ENCODE results near the gene ALKBH3.

Gene ALKBH3

DNA sequence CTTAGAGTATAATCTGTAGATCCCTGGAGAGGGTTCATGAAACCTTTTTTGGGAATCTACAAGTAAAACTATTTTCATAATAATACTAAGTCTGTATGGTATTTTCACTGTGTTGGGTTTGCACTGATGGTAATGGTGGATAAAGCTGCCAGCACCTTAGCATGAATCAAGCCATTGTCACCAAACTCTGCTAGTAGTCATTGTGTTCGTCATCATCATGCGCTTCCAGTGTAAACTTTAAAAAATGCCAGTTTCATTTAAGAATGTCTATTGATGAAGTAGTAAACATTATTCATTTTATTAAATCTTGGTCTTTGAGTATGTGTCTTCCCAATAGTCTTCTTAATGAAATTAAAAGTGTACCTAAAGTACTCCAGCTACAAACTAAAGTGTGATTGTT, 15.0 kb downstream of the ALKBH3 start:
- DNase-seq (ENCODE audit: low spot score), result no peak

GRCh38 chr11:43898574-43898973, 17.9 kb downstream of the ALKBH3 start:
- DNase-seq (ENCODE audit: low spot score), result no peak

- DNase-seq (ENCODE audit: low spot score), result no peak
Observed at GRCh38 chr11:43899094-43899493, 18.5 kb downstream of the ALKBH3 start.

GRCh38 chr11:43901551-43901950, 20.9 kb downstream of the ALKBH3 start:
- DNase-seq (ENCODE audit: low spot score), result no peak

DNA sequence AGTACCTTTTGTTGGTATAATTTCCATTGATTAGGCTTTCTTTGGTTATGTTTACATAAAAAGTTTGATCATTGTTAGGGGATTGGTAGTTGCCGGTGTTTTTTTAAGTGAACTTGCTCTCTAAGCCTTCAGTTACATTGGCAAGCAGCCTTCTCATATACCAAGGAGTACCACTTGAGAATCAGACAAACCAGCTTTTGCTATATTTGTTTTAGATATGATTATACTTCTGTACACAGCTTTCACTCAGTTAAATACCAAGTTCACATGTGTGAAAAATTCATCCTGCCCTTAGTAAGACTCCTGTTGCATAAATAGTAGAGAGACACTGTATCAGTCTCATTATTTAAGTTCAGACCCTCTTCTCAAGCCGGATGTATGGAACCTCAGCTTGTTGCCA, 22.4 kb downstream of the ALKBH3 start:
- DNase-seq (ENCODE audit: low spot score), result no peak

GRCh38 chr11:43903969-43904368, 23.3 kb downstream of the ALKBH3 start:
- DNase-seq (ENCODE audit: low spot score), result no peak

DNA sequence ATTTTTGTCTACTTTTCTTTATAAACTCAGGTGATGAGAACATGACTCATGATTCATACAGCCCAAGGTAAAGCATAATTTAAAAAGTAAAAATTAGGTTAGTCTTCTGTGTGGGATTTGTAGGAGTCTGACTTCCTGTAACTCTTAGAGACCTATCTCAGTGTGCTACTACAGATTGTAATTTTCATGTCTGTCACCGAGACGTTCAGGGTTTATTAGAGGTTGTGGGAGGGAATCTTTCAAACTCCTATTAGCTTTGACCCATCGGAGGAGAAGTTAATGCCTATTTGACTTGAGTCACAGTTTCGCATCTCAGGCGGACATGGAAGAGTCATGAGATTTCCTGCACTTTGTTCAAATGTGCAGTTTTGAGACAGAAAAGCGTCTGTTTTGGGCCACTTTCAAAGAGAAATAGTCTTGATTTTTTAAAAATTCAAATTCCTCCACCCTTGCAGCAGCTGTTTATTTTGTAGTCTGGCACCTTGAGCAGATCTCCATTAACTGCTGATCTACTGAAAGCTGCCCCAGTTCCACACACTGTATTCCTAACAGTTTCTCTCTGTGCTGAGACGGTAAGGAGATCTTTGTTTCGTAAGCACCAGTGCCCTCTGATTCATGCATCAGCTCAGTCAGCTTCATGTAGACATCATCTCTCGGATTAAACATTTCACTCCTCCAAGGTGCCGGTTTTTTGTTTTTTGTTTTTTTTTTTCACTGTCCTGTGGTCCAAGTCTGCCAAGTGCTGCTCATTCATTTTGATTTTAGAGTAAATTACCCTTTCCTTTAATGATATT, 24.3 kb downstream of the ALKBH3 start:
- no peak for DNase-seq (ENCODE audit: low spot score)

GRCh38 chr11:43905813-43906241, 25.2 kb downstream of the ALKBH3 start:
- no peak for DNase-seq (ENCODE audit: low spot score)

DNA sequence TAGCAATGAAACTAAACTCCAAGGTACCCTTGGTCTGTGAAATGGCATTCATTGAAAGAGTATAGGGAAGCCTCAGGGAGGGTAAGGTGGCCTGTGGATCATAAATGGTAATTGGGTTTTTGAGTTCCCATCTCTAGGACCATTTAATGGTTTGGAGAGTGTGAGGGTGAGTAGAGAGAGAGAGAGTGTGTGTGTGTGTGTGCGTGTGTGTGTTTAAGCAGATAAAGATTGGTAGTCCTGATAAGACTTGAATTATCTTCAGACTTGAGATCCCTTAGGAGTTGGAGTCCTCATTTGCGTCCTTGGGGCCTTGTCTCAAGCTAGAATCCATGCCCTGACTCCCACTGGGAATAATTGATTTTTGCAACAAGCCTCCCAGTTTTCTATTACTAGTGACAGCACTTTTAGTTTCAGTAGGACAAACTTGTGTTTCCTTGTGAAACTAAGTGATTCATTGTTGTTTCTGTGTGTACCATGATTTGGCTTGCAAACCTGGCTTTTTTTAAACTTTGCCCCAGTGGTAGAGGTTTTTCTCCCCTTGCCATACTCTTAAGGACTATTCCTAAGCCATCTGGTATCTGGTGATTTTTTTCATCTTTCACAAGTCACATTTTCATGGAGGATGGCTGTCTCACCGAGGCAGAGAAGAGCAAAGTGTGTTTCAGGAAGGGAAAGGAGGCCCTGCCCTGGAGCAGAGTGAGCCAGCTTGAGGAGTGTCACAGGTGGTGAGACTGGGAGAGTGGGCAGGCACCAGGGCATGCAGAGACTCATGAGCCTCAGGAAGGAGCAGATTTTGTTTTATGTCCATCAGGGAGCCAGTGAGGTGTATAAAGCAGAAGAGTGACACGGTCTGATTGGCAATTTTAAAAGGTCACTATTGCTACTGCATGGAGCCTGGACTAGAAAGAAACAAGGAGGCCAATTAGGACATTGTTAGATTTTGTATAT, 26.7 kb downstream of the ALKBH3 start:
- DNase-seq (ENCODE audit: low spot score), result no peak

GRCh38 chr11:43908191-43908590, 27.6 kb downstream of the ALKBH3 start:
- no peak for DNase-seq (ENCODE audit: low spot score)

GRCh38 chr11:43908683-43909082, 28.1 kb downstream of the ALKBH3 start:
- DNase-seq (ENCODE audit: low spot score), result no peak

DNA sequence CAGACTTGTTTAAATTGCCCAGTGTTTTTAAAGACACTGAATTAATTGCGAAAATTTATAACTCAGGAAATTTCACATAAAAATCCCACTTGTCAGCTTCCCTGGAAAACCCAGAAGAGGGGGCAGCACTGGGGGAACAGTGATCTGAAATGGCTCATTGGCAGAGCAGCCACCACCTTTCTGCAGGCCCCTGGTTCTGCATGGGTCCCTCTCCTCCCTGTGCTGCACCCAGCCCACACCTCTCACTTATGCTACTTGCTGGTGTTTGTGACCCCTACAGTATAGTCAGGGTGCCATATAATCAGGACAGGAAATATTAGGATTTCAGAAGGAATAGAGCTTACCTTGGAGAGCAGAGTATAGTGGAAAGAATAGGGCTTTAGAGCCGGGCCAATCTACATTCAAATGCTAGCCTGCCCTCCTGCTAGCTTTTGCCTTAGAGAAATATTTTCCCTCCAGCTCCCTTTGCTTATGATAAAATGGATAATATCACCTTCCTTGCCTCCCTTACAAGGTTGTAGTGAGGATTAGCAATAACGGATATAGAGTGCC, 33.3 kb downstream of the ALKBH3 start:
- DNase-seq (ENCODE audit: low spot score), result no peak

- no peak for DNase-seq (ENCODE audit: low spot score)
Observed at GRCh38 chr11:43914466-43914865, 33.8 kb downstream of the ALKBH3 start.

GRCh38 chr11:43916621-43917020, 36.0 kb downstream of the ALKBH3 start:
- no peak for DNase-seq (ENCODE audit: low spot score)

- DNase-seq (ENCODE audit: low spot score), result no peak
Observed at GRCh38 chr11:43917851-43918250, 37.2 kb downstream of the ALKBH3 start.

DNA sequence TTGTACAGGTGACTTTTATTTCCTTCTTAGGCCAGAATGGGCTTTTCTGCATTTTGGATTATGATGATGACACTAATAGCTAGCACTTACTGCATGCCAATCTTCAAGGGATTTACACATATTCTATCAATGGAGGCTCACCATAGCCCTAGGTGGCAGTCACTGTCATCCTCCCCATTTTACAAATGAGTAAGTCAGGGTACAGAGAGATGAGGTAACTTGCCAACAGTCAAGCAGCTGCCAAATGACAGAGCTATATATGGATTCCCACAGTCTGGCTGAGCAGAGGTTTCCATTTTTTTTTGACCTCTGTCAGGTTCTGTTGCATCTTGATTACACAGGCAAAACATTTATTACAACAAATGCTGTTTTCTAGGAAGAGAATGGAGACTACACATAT, 38.0 kb downstream of the ALKBH3 start:
- no peak for DNase-seq (ENCODE audit: low spot score)

DNA sequence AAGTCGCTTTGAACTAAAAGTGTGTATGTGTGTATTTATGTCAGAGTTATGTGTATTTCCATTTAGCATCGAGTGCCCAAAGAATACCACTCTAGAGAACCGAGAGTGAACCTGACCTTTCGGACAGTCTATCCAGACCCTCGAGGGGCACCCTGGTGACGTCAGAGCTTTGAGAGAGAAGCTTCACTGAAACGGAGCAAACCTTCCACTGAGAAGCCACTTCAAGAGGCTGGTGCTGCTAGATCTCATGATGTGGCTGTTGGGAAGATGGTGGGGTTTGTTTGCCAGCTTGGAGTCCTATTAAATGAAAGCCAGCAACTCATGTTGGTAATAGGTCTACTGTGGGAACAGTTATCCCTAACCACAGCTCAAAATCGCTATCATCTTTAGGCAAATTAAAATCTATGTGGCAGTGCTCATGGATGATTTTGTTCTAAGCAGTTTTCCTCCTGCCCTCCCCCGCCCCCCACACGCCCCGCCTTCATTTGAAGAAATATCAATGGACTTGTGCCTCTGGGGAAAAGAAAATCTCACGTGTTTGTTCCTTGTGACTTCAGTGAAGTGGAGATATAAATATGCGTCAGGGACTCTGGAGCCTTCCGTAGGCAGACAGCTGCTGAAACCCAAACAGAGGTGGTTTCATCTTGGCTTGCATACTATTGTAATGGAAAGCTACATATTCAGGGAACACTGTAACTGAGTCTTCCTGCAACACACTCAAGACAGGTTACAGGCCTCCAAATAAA, 39.4 kb downstream of the ALKBH3 start:
- no peak for DNase-seq (ENCODE audit: low spot score)

GRCh38 chr11:43920598-43921419, 40.2 kb downstream of the ALKBH3 start:
- DNase-seq (ENCODE audit: low spot score), result no peak

DNA sequence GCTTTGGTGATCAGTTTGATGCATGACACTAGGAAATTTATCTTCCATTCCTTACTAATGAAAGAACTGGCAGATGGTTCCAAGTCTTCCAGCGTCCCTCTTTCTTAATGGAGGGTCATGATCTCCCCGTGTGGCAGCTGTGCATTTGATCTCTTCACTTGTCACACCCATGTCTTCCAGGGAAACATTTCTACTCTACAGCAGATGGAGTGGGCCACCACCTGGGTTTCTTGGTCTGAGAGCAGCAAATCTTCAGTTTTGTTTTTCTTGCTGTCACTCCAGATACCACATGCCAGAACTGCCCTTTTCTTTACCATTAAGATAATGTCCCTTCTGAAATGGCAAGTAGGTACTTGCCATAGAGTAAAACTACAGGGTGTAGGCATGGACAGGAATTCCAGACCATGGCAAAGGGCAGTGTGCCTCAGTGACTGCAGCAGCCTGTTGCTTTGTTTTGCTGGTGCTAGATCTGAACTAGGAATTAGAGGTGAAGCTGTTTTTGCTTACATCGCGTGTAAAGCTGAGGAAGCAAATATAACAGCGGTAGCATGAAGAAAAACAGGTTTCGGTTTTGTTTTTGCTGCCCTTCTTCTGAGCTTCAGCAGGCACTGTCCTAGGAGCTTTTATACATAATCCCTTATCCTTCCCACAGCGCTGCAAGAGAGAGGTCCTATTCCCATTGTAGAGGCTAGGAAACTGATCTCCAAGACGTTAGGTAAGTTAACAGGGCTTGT, 41.1 kb downstream of the ALKBH3 start:
- DNase-seq (ENCODE audit: low spot score), result no peak

DNA sequence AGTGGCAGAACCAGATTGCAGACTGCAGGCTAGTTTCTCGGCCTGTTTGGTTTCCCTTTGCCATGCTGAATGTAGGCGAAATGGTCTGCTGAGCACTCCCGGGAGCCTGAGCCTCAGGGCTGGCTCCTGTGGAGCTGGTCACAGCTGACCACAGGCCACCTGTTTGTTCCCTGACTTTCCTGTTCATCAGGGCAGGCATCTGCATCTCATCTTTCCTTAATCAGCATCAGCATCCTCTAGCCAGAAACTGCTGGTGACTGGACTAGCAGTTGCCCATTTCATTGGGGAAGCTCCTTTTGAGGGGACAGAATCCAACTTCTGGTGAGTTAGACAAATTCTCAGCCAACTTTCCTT, 41.6 kb downstream of the ALKBH3 start:
- no peak for DNase-seq (ENCODE audit: low spot score)

All from iPS-NIHi11 (cell line).